GM21390 (cell line): ENCODE measurements around the gene SLC25A25.

Experiments used
- ATAC-seq: cut with Tn5 transposase; IDR thresholded peaks from one replicate; pipeline ENCODE4 v1.9.1; 2021; ENCODE audit not compliant: unreplicated experiment

SLC25A25 gene

DNA sequence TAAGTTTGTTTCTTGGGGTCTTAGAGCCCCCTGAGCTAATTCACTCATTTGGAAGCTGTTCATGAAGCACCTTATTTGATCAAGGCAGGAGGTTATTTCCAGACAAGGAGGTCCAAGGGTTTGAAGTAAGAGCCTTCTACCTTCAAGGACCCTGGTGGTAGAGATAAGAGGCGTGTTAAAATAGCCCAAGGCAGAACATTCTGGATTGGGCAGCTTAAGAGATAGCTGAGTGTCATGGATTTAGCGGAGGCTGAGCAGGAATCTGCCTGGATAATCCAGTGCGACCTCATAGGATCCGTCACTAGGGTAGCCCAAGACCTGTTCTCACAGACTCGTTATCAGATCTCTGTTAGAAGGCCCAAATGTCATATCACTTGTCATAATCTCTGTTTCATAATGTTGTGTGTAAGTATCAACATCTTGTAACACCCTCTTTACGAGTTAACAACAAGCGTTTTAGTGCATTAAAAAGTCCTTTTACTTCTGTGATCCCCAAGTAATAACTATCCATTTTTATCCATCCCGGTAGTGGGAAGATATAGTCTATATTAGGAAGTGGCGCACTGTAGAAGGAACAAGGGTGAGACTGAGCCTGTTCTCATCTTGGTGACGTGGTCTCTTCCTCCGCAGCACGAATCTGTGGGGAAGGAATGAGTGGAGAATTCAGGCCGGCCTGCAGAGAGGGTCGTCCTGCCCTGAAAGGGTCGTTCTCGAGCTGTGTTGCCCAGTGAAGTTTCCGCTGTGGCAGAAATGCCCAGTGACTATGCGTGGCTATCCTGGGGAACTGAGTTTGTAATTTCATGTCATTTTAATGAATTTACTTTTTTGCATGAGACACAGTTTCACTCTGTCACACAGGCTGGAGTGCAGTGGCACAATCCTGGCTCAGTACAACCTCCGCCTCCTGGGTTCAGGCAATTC, 28.8 kb downstream of the SLC25A25 start:
- no peak for ATAC-seq

DNA sequence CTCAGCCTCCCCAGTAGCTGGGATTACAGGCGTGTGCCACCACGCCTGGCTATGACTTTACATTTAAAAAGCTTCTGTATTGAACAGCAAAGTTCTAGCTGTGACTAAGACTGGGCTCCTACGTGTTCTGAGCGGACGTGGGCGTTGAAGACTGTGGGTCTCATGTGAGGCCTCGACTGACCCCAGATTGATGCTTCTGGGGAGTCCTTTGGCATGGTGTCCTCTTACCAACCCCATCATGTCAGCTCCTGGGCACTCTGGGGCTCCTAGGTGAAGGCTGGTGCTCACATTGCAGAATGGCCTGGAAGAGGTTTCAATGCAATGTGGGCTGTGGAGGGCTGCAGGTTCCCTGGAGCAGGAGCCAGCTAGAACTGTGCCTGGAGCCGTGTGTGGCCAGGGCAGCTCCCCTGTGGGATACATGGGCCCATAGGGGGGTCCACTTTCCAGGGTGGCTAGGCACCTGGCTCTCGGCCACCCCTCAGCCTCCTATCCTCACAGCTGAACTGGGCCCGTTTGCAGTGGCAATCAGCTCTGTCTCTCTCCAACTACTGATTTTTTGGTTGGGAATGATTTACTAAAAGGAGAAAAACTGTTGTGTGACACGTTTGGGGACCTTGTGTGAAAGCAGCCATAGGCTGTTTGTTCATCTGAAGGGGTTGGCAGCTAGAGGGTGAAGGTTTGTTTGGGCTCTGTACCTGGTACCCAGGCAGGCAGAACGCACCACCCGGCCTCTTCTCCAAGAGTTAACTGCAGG, 29.7 kb downstream of the SLC25A25 start:
- no peak for ATAC-seq

DNA sequence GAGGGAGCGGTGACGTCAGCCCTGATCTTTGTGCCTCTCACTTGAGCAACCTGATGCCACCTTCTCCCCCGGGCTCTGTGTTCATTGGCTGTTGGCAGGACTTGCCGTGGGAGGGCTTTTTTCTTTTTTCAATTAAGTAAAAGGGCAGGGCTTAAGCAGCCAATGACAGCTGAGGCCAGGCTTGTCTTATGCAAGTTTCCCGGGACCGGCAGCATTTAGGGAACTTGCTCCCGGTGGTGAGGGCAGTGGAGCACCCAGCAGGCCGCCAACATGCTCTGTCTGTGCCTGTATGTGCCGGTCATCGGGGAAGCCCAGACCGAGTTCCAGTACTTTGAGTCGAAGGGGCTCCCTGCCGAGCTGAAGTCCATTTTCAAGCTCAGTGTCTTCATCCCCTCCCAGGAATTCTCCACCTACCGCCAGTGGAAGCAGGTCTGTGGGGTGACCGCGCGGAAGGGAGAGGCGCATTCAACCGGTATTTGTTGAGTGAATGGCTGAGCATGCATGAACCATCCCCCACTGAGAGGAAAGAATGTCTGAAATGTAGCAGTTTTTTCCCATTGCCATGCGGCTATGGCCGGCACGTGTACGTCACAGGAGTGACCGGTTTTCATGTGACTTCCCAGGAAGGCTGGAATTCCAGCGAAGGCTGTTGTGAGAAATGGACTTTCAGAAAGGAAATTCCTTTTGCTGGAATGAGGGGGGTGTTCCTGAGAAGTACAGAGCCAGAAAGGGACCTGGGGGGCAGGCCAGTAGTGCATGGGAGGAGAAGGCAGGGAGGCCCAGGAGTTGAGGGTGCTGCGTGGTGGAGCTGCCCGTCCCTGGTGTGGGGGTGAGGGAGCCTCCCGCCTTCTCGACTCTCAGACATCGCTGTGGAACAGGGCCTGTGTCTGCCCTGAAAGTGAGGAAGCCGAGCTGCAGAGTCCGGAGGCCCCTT, 30.5 kb downstream of the SLC25A25 start:
- ATAC-seq, result no peak

DNA sequence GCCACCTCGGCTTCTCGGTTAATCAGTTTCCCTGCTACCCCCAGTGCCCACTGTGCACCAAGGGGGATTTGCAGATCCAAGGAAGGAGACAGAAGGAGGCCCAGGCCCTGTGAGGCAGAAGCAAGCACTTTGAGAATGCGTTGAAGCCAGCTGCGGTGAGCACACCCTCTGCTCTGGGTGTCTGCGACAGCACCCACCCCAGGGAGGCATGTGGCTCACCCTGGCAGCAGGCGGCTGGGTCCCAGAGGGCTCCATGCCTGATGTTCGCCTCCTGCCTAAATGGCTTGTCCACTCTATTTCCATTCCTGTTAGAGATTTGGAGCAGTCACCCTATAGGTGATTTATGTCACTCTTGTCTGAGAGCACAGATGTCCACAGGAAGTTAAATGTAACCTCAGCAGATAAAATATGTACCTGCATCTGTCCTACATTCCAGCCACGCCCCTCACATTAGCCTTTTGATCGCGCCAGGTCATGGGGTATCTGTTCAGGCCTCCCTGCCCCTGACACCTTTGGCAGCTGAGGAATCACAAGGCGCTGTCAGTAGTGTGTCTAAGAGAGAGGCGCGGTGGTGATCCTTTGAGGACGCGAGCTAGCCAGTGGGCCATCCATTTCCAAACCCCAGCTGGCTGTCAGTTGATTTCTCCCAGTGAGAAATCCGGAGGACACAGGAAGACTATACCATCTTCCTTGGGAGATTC, 31.3 kb downstream of the SLC25A25 start:
- no peak for ATAC-seq

DNA sequence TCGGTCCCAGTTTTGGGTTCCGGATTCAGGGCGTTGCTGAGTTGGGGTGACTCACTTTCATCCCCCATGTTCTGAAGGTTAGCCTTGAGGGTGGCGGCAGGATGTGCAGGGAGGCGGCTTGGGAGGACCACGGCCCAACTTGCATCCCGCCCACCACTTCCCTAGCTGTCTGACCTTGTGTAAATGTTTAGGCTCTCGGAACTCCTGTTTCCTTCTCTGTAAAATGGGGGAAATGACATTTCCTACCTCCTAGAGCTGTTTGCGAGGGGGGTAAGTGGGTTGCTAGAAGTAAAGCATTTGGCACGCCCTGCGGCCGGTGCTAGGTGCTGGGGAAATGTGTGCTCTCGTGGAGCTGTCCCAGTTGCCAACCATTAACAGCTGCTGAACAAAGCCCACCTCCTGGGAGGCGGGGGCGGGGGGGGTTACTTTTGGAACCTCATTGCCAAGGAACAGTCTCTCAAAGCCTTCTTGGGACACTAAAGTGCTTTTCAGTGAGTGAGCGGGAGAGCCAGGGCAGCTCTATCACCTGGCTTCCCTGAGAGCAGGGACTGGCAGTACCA, 32.0 kb downstream of the SLC25A25 start:
- ATAC-seq, result no peak

DNA sequence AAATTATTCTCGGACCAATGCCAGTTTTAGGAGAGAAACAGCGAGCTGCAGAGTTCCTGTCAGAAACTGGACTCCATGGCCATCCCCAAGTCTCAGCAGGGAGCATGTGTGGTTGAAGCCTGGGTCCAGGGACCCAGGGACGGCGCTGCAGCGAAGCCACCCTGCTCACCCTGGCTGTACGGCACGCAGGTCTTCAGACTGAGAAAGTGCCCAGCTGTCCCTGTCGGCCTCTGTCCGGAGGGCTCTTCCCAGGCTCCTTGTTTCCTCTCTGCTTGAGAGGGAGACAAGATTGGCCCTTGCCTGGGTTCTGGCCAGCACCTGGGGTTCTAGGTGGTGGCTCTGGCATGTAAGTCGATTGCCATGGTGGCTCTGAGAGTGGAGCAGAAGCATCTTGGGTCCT, 32.5 kb downstream of the SLC25A25 start:
- no peak for ATAC-seq

DNA sequence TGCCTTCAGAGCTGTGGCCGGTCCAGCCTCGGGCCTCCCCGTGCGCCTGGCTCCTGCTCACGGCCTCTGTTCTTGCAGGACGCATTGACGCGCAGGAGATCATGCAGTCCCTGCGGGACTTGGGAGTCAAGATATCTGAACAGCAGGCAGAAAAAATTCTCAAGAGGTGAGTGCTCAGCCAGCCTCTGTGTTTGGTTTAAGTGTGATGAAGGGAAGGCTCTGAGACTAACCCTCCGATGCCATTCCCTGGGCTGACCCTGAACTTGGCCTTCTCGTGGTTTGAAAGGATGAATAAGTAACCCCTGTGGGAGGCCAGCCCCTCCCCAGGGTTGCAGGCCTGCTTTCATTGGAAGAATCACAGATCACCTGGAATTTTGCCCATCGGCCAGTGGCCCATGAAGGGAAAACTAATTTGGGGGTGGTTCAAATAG, 33.2 kb downstream of the SLC25A25 start:
- no peak for ATAC-seq

DNA sequence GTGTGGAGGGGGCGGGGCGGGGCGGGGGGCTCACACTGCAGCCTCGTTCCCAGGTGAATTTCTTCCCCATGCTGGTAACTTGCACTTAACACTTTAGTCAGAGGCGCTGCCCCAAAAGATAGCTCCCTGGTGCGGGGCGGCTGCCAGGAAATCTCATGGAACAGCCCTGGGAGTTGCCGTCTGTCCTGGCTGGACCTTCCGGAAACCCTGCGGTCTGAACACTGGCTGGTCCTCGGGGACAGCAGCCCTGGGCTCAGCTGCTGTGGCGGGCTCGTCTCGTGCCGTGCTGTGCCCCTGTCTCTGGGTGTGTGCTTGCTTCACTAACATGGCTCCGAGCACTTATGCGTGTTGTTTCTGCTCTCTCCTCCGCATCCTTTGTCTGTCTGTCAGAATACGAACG, 33.7 kb downstream of the SLC25A25 start:
- ATAC-seq, result no peak

DNA sequence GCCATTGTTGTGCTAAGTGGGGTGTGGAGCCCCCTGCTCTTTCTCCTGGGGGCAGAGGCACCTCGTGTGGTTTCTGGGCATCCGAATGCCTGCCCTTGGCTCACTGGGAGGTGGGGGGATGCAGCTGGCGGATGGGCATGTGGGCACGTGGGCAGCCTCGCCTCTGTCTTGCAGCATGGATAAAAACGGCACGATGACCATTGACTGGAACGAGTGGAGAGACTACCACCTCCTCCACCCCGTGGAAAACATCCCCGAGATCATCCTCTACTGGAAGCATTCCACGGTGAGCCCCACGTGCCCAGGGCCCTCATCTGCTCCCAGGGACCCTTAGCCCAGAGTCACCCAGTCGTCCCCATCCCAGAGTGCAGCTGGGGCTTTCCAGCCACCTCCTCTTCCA, 34.2 kb downstream of the SLC25A25 start:
- ATAC-seq, result no peak

DNA sequence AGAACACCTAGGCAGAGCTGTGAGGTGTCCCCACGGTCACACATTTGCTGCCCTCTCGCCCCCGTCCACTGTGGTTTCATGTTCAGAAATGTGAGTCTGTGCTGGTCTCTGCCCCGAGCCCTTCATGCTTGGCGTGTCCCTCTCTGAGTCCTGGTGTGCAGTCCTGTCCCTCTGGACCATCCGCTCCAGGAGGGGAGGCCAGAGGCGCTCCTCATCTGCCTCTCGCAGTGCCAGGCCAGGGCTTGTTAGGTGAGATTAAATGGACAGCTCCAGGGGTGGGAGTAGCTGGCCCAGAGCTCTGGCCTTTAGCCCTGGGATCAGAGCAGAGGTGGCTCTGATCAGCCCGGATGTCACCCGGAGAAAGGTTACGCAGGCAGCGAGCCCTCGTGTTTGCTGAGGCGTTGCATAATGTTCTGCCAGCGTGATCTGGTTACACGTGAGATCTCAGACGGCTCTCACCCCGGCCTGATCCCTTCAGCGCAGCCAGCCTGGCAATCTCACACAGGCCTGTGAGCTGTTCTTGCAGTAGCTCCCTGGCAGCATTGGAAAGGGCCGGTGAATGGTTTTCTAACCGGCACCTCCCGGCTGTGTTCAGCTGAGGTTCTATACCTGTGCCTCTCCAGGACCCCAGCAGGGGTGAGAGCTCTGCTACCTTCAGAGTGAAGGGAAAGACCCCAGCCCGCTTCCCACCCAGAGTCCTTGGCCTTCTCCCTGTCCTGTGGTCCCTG, 35.0 kb downstream of the SLC25A25 start:
- ATAC-seq, result no peak

DNA sequence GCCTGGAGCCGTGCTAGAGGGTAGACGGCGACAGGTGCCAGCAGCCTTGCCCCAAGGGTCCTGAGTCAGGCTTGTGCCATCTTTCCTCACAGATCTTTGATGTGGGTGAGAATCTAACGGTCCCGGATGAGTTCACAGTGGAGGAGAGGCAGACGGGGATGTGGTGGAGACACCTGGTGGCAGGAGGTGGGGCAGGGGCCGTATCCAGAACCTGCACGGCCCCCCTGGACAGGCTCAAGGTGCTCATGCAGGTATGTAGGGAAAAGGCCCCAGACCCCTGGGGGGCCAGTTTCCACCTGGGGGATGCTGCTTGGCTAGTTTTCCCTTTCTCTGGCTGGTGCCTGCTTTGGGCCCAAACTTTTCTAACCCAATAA, 35.5 kb downstream of the SLC25A25 start:
- no peak for ATAC-seq

DNA sequence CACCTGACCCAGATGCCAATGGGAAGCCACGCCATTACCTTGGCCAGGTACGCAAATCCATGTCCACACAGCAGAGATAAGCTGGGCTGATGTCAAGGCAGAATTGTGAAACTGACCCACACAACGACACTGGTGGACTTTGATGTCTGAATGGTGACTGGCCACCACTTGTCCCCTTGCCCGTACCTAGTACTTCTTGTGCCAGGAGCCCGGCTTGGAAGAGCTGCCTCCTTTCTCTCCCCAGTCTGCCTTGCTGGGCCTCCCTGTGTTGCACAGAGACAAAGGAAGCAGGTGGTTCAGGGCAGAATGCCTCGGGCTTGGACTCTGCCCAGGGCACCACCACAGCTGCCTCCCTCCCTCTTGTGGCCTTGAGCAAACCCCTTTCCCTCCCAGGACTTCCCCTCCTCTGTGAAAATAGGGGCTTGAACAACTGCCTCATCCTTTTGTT, 36.2 kb downstream of the SLC25A25 start:
- no peak for ATAC-seq

DNA sequence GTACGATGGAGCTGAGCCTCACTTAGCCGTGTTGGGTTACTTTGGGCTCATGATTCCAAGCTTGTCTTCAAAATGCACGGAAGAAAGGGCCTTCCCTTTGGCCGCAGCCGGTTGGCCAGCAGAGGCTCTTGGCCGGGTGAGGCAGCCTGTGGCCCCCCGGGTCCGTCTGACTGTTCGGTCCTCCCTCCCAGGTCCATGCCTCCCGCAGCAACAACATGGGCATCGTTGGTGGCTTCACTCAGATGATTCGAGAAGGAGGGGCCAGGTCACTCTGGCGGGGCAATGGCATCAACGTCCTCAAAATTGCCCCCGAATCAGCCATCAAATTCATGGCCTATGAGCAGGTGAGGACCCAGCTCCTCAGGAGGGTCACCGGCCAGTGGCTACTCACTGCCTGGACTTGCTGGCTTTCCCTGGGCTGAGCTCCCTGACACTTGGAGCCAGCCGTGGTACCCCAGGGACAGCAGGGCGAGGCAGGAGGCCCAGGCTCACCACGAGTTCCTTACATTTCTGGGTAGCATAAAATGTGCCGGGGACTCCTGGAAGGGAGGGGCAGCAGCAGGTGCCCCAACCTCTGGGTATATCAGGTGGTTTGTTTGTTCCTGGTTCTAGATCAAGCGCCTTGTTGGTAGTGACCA, 37.6 kb downstream of the SLC25A25 start:
- ATAC-seq, result no peak

DNA sequence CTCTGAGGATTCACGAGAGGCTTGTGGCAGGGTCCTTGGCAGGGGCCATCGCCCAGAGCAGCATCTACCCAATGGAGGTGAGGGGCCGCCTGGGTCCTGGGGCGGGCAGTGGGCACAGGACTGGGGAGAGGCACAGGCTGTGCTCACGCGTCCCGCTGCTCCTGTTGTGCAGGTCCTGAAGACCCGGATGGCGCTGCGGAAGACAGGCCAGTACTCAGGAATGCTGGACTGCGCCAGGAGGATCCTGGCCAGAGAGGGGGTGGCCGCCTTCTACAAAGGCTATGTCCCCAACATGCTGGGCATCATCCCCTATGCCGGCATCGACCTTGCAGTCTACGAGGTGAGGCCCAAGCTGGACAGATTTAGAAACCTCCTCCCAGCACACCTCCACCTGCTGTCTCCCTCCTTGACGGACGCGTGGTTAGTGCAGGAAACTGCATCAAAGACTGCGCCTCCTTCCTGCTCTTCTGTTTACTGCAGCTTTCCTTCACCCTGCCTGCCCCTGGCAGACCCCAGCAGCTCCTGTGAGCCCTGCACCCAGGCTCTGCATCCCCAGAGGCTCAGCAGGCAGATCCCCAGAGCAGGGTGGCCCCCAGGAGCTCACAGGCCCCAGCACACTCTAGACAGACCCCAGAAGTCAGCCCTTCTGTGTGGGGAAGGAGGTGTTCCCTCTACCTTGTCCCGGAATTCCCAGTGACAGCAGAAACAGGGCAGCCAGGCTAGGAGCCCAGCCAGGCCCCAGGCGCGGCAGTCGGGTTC, 38.3 kb downstream of the SLC25A25 start:
- ATAC-seq, result no peak

DNA sequence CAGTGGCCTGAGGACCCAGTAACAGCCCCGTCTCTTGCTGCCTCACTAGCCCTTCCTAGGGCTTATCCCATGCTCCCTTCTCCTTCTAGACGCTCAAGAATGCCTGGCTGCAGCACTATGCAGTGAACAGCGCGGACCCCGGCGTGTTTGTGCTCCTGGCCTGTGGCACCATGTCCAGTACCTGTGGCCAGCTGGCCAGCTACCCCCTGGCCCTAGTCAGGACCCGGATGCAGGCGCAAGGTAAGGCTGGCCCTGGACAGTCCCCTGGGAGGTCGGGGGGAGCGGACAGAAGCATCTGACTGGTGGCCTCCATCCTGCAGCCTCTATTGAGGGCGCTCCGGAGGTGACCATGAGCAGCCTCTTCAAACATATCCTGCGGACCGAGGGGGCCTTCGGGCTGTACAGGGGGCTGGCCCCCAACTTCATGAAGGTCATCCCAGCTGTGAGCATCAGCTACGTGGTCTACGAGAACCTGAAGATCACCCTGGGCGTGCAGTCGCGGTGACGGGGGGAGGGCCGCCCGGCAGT, 39.0 kb downstream of the SLC25A25 start:
- no peak for ATAC-seq

DNA sequence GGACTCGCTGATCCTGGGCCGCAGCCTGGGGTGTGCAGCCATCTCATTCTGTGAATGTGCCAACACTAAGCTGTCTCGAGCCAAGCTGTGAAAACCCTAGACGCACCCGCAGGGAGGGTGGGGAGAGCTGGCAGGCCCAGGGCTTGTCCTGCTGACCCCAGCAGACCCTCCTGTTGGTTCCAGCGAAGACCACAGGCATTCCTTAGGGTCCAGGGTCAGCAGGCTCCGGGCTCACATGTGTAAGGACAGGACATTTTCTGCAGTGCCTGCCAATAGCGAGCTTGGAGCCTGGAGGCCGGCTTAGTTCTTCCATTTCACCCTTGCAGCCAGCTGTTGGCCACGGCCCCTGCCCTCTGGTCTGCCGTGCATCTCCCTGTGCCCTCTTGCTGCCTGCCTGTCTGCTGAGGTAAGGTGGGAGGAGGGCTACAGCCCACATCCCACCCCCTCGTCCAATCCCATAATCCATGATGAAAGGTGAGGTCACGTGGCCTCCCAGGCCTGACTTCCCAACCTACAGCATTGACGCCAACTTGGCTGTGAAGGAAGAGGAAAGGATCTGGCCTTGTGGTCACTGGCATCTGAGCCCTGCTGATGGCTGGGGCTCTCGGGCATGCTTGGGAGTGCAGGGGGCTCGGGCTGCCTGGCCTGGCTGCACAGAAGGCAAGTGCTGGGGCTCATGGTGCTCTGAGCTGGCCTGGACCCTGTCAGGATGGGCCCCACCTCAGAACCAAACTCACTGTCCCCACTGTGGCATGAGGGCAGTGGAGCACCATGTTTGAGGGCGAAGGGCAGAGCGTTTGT, 39.6 kb downstream of the SLC25A25 start:
- ATAC-seq, result no peak
